Neural progenitor cell (in vitro differentiated cells): ENCODE measurements around the gene ADAT1. TPM values are rescaled to one million over a fixed set of nuclear protein-coding genes. Genes with fewer than 3 reads are reported as not detected.

ENCODE experiments used
- DNase-seq: peaks from one replicate; pipeline ENCODE4 v3.0.0-alpha.2; 2016; ENCODE audit warnings: low spot score
- H2AFZ ChIP-seq: fragments of 200-600 bp; sonication (generic); replicated peaks from 2 replicates; pipeline ENCODE4 v1.6.1; 2016; ENCODE audit warnings: antibody characterized with exemption
- H3F3A ChIP-seq: fragments of 200-600 bp; sonication (generic); 2 replicates; pipeline ENCODE4 v1.6.1; 2016; ENCODE audit warnings: antibody characterized with exemption, low read depth
- H3K27ac ChIP-seq: fragments of 200-600 bp; sonication (generic); 2 replicates; pipeline ENCODE4 v1.5.1; 2016; ENCODE audit warnings: mild to moderate bottlenecking
- H3K27me3 ChIP-seq: fragments of 200-600 bp; sonication (generic); 2 replicates; pipeline ENCODE4 v1.6.1; 2016; ENCODE audit warnings: mild to moderate bottlenecking, moderate library complexity
- H3K36me3 ChIP-seq: fragments of 200-600 bp; sonication (generic); 2 replicates; pipeline ENCODE4 v1.5.1; 2016
- H3K4me1 ChIP-seq: fragments of 200-600 bp; sonication (generic); 2 replicates; pipeline ENCODE4 v1.6.1; 2016; ENCODE audit warnings: mixed run types
- H3K4me2 ChIP-seq: fragments of 200-600 bp; sonication (generic); 2 replicates; pipeline ENCODE4 v1.6.1; 2016
- H3K4me3 ChIP-seq: fragments of 200-600 bp; sonication (generic); 2 replicates; pipeline ENCODE4 v1.5.1; 2016
- H3K79me2 ChIP-seq: fragments of 200-600 bp; sonication (generic); 2 replicates; pipeline ENCODE4 v1.6.1; 2016; ENCODE audit warnings: low read depth
- H3K9ac ChIP-seq: fragments of 200-600 bp; sonication (generic); 2 replicates; pipeline ENCODE4 v1.6.1; 2016
- H3K9me3 ChIP-seq: fragments of 200-600 bp; sonication (generic); 2 replicates; pipeline ENCODE4 v1.5.1; 2016; ENCODE audit warnings: low read depth
- H4K20me1 ChIP-seq: fragments of 200-600 bp; sonication (generic); 2 replicates; pipeline ENCODE4 v1.6.1; 2016; ENCODE audit warnings: low read depth
- H3K27ac Mint-ChIP-seq: 3 replicates; pipeline ENCODE4 v1.8.0; 2021; ENCODE audit warnings: mixed read lengths
- H3K27me3 Mint-ChIP-seq: 2 replicates; pipeline ENCODE4 v1.8.0; 2022; ENCODE audit warnings: low read depth, mild to moderate bottlenecking, inconsistent platforms, moderate library complexity, mixed read lengths; ENCODE audit not compliant: insufficient read depth
- H3K36me3 Mint-ChIP-seq: 3 replicates; pipeline ENCODE4 v1.8.0; 2021; ENCODE audit warnings: mixed read lengths
- H3K4me1 Mint-ChIP-seq: 3 replicates; pipeline ENCODE4 v1.8.0; 2021; ENCODE audit warnings: mixed read lengths
- H3K4me3 Mint-ChIP-seq: 3 replicates; pipeline ENCODE4 v1.8.0; 2021; ENCODE audit warnings: mild to moderate bottlenecking, moderate library complexity, mixed read lengths
- H3K9me3 Mint-ChIP-seq: 3 replicates; pipeline ENCODE4 v1.8.0; 2020; ENCODE audit warnings: mixed read lengths
- CTCF ChIP-seq: fragments of 200-600 bp; sonication (generic); IDR thresholded peaks from 2 replicates; pipeline ENCODE4 v1.5.1; 2017; ENCODE audit warnings: antibody characterized with exemption, mild to moderate bottlenecking
- EZH2 ChIP-seq: fragments of 200-600 bp; sonication (generic); IDR thresholded peaks from 2 replicates; pipeline ENCODE4 v1.6.1; 2017; ENCODE audit warnings: antibody characterized with exemption, mild to moderate bottlenecking, moderate library complexity
- EZH2phosphoT487 ChIP-seq: fragments of 200-600 bp; sonication (generic); IDR thresholded peaks from 2 replicates; pipeline ENCODE4 v1.6.1; 2017; ENCODE audit warnings: antibody characterized with exemption
- total RNA-seq: library from RNA; depleted of rRNA; stranded (reverse); fragments of >200 nt; gene quantifications from 2 replicates; pipeline ENCODE4 v1.2.3, GENCODE V29; 2015; ENCODE audit warnings: low replicate concordance

The ADAT1 gene
- total RNA-seq, 1 donor from 2014 or later = 76.6 TPM

GRCh38 chr16:75566758-75567255 is 56.3 kb downstream of the ADAT1 start:
- H3K27ac ChIP-seq = no peak overlapping the region

GRCh38 chr16:75566040-75566757 is 56.9 kb downstream of the ADAT1 start, which contains the start of gene GABARAPL2:
GABARAPL2 (plus strand) TSS chr16:75566379; CDS start chr16:75566487, 108 bp downstream.
- peak; percentile 98 for DNase-seq
- Histone ChIP-seq H3K27me3 (peaks cover 4% of the 10 kb centered on the region), H3K36me3 (no peaks in the 10 kb centered on the region), H4K20me1 (peaks cover 20% of the 10 kb centered on the region), H2AFZ (peak within 1 kb of the TSS; percentile 94), H3K27ac (no peak within 1 kb of the TSS), H3K4me2 (peak within 1 kb of the TSS; percentile 95), H3K79me2 (peaks cover 17% of the 10 kb centered on the region), H3F3A (no peaks in the 10 kb centered on the region), H3K4me1 (peaks cover 5% of the 10 kb centered on the region), H3K9me3 (no peaks in the 10 kb centered on the region), H3K9ac (peak within 1 kb of the TSS; percentile 81), H3K4me3 (peak within 1 kb of the TSS; percentile 87)
- no peaks in the 10 kb centered on the region for H3K9me3 Mint-ChIP-seq
- H3K4me3 Mint-ChIP-seq = peak within 1 kb of the TSS; percentile 98
- H3K36me3 Mint-ChIP-seq = peaks cover 13% of the 10 kb centered on the region
- H3K27me3 Mint-ChIP-seq = peaks cover 4% of the 10 kb centered on the region
- H3K27ac Mint-ChIP-seq = peak within 1 kb of the TSS; percentile 50
- TF ChIP-seq EZH2phosphoT487 = no peak
- peaks cover 28% of the 10 kb centered on the region for H3K4me1 Mint-ChIP-seq

More at GRCh38 chr16:75566758-75567255, 56.3 kb downstream of the ADAT1 start:
- peaks cover 28% of the 10 kb centered on the region for H3K4me1 Mint-ChIP-seq
- TF ChIP-seq EZH2phosphoT487 (no peak), CTCF (no peak), EZH2 (no peak)
- peak overlapping the region; percentile 87 for H3K4me3 ChIP-seq
- peak overlapping the region; percentile 81 for H3K9ac ChIP-seq
- H3K27me3 Mint-ChIP-seq = peaks cover 4% of the 10 kb centered on the region
- H3K4me2 ChIP-seq = peak overlapping the region; percentile 95
- peaks cover 4% of the 10 kb centered on the region for H3K27me3 ChIP-seq
- peak; percentile 43 for DNase-seq
- no peaks in the 10 kb centered on the region for H3K9me3 Mint-ChIP-seq
- no peaks in the 10 kb centered on the region for H3K36me3 ChIP-seq
- no peaks in the 10 kb centered on the region for H3F3A ChIP-seq
- peaks cover 20% of the 10 kb centered on the region for H4K20me1 ChIP-seq
- peak overlapping the region; percentile 98 for H3K4me3 Mint-ChIP-seq
- H2AFZ ChIP-seq = no peak overlapping the region
- H3K9me3 ChIP-seq = no peaks in the 10 kb centered on the region
- H3K79me2 ChIP-seq = peaks cover 17% of the 10 kb centered on the region
- H3K36me3 Mint-ChIP-seq = peaks cover 16% of the 10 kb centered on the region
- peaks cover 5% of the 10 kb centered on the region for H3K4me1 ChIP-seq
- no peak overlapping the region for H3K27ac Mint-ChIP-seq

DNA sequence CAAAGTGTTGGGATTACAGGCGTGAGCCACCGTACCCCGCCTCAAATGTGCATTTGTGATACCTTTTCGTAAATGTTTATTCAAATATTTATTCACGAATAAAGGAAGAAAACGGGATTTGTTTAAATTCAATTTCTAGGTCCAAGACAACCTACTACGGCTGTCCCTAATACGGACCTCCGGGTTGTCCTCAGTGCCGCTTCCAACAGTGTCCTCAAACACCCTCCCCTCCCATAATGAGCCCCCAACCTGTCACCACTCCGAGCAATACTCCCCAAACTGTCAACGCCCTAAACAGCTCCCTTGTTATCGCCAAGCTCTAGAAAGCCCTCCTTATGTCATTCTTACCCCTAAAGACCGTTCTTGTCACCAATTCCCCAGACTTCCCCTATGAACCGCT is 57.4 kb downstream of the ADAT1 start:
- H3K9me3 Mint-ChIP-seq = no peaks in the 10 kb centered on the region
- H3K4me3 Mint-ChIP-seq = peak overlapping the region; percentile 98
- peaks cover 4% of the 10 kb centered on the region for H3K27me3 ChIP-seq
- no peaks in the 10 kb centered on the region for H3K36me3 ChIP-seq
- no peaks in the 10 kb centered on the region for H3F3A ChIP-seq
- peaks cover 20% of the 10 kb centered on the region for H4K20me1 ChIP-seq
- peak overlapping the region; percentile 94 for H2AFZ ChIP-seq
- peaks cover 17% of the 10 kb centered on the region for H3K79me2 ChIP-seq
- H3K27me3 Mint-ChIP-seq = peaks cover 6% of the 10 kb centered on the region
- H3K9ac ChIP-seq = no peak overlapping the region
- TF ChIP-seq CTCF (no peak), EZH2 (no peak), EZH2phosphoT487 (no peak)
- H3K4me3 ChIP-seq = peak overlapping the region; percentile 87
- H3K4me1 Mint-ChIP-seq = peaks cover 28% of the 10 kb centered on the region
- no peak for DNase-seq
- H3K36me3 Mint-ChIP-seq = peaks cover 11% of the 10 kb centered on the region
- peak overlapping the region; percentile 95 for H3K4me2 ChIP-seq
- H3K9me3 ChIP-seq = no peaks in the 10 kb centered on the region
- no peak overlapping the region for H3K27ac ChIP-seq
- H3K4me1 ChIP-seq = peaks cover 5% of the 10 kb centered on the region
- peak overlapping the region; percentile 50 for H3K27ac Mint-ChIP-seq
